Stimulated activated CD4-positive, alpha-beta T cell treated with anti-CD3 and anti-CD28 coated beads, Interleukin-4, amount 100 ng/mL, for 1 hour (primary cell): ENCODE data around the gene SERPINA12.
A peak's percentile ranks its signal among the peaks of the same experiment; 100 is the strongest.
"Not testable (repeated sequence)": the region's sequence is repeated elsewhere in the genome, so short reads cannot be mapped to it uniquely, and the experiment has no call there.

Experiments used
- DNase-seq: peaks from one replicate; pipeline ENCODE4 v3.0.0-alpha.2; 2020

SERPINA12 gene

GRCh38 chr14:94486883-94487282 is 22.4 kb downstream of the SERPINA12 start:
- no peak for DNase-seq

- peak; percentile 50 for DNase-seq
Measured at GRCh38 chr14:94485944-94486841, 23.1 kb downstream of the SERPINA12 start.

GRCh38 chr14:94484481-94484880 is 24.8 kb downstream of the SERPINA12 start:
- DNase-seq: no peak

GRCh38 chr14:94483729-94484275 is 25.5 kb downstream of the SERPINA12 start:
- DNase-seq: no peak

- DNase-seq: no peak
Measured at GRCh38 chr14:94483071-94483451, 26.2 kb downstream of the SERPINA12 start.

- not testable (repeated sequence) for DNase-seq
Measured at GRCh38 chr14:94482132-94483070, 26.9 kb downstream of the SERPINA12 start.

GRCh38 chr14:94481468-94482131 is 27.7 kb downstream of the SERPINA12 start:
- DNase-seq: no peak

- DNase-seq: no peak
Measured at GRCh38 chr14:94480809-94481208, 28.5 kb downstream of the SERPINA12 start.

- DNase-seq: no peak
Measured at GRCh38 chr14:94478420-94478819, 30.8 kb downstream of the SERPINA12 start.

- DNase-seq: no peak
Measured at GRCh38 chr14:94476023-94476422, 33.2 kb downstream of the SERPINA12 start, which contains the start of gene SERPINA9. SERPINA9 (minus strand) TSS chr14:94476197; CDS start chr14:94469840, 6,357 bp downstream.

- no peak for DNase-seq
Measured at GRCh38 chr14:94474581-94475031, 34.7 kb downstream of the SERPINA12 start.

GRCh38 chr14:94473666-94474410 is 35.4 kb downstream of the SERPINA12 start:
- DNase-seq: no peak

GRCh38 chr14:94472842-94473241 is 36.4 kb downstream of the SERPINA12 start:
- DNase-seq: no peak

- no peak for DNase-seq
Measured at GRCh38 chr14:94471045-94471444, 38.2 kb downstream of the SERPINA12 start.

GRCh38 chr14:94470311-94470710 is 39.0 kb downstream of the SERPINA12 start:
- no peak for DNase-seq

- no peak for DNase-seq
Measured at GRCh38 chr14:94469261-94469660, 40.0 kb downstream of the SERPINA12 start.

- DNase-seq: no peak
Measured at GRCh38 chr14:94467728-94468520, 41.3 kb downstream of the SERPINA12 start.

GRCh38 chr14:94466706-94467370 is 42.4 kb downstream of the SERPINA12 start:
- DNase-seq: no peak

- DNase-seq: no peak
Measured at GRCh38 chr14:94465042-94465441, 44.2 kb downstream of the SERPINA12 start.

GRCh38 chr14:94464290-94464689 is 45.0 kb downstream of the SERPINA12 start:
- DNase-seq: no peak
